C4-2B (cell line): ENCODE measurements around the gene HSD17B11.
"Not testable (repeated sequence)": the region's sequence is repeated elsewhere in the genome, so short reads cannot be mapped to it uniquely, and the experiment has no call there.

Source experiments
- CTCF ChIP-seq: fragments of 450-650 bp; conservative IDR thresholded peaks from 2 replicates; pipeline ENCODE4 v1.5.1; 2017; ENCODE audit warnings: mild to moderate bottlenecking
- ZFX ChIP-seq: fragments of 450-650 bp; IDR thresholded peaks from 2 replicates; pipeline ENCODE4 v1.6.1; 2017

- not testable (repeated sequence) for TF ChIP-seq CTCF, ZFX
These were observed 97.1 kb downstream of the HSD17B11 start for GRCh38 chr4:87293889-87294288.
